H1 (cell line): Measurements from ENCODE around the gene ABCC11. TPM values are rescaled to one million over a fixed set of nuclear protein-coding genes. Genes with fewer than 3 reads are reported as not detected.

Experiments used
- CTCF ChIA-PET: fragments of 300-600 bp; sonication (Branson Sonifier 250); formaldehyde crosslinking; loops from one replicate; lab custom pipeline; 2021; ENCODE audit not compliant: partially characterized antibody; lab: Charles Lee
- POLR2A ChIA-PET: fragments of 300-600 bp; sonication (Branson Sonifier 250); formaldehyde crosslinking; loops from one replicate; lab custom pipeline; 2021; ENCODE audit warnings: inconsistent platforms; ENCODE audit not compliant: partially characterized antibody; lab: Charles Lee
- DNase-seq, 2 experiments: peaks; one replicate each; pipeline versions ENCODE4 v3.0.0 to v3.0.0-alpha.2; 2010 to 2022; ENCODE audit warnings: low spot score in 2 of 2, low read depth in 1 of 2, mixed read lengths in 1 of 2
- FAIRE-seq: peaks from 2 replicates; lab custom pipeline; 2011; peaks lifted over from hg19 to GRCh38; lab: Jason Lieb, UNC
- H2AFZ ChIP-seq: 2 replicates; pipeline ENCODE4 v1.8.1; 2012; ENCODE audit warnings: low read length, inconsistent platforms
- H2AK5ac ChIP-seq: 2 replicates; pipeline ENCODE4 v1.6.1; 2013; ENCODE audit warnings: low read depth, low read length
- H2BK120ac ChIP-seq: replicated peaks from 2 replicates; pipeline ENCODE3; 2013; ENCODE audit warnings: low read depth, low read length, inconsistent platforms
- H2BK12ac ChIP-seq: 2 replicates; pipeline ENCODE4 v1.6.1; 2013; ENCODE audit warnings: low read depth, low read length
- H2BK15ac ChIP-seq: 2 replicates; pipeline ENCODE4 v1.6.1; 2013; ENCODE audit warnings: low read length
- H2BK20ac ChIP-seq: 2 replicates; pipeline ENCODE4 v1.6.1; 2013; ENCODE audit warnings: low read length
- H2BK5ac ChIP-seq: 2 replicates; pipeline ENCODE4 v1.6.1; 2013; ENCODE audit warnings: low read depth, low read length
- H3K14ac ChIP-seq: 2 replicates; pipeline ENCODE4 v1.6.1; 2013; ENCODE audit warnings: inconsistent platforms; ENCODE audit not compliant: insufficient read length
- H3K18ac ChIP-seq: 2 replicates; pipeline ENCODE4 v1.6.1; 2013; ENCODE audit warnings: low read length; ENCODE audit errors: extremely low read depth
- H3K23ac ChIP-seq: 2 replicates; pipeline ENCODE4 v1.6.1; 2013; ENCODE audit warnings: inconsistent platforms; ENCODE audit not compliant: insufficient read length
- H3K23me2 ChIP-seq: 2 replicates; pipeline ENCODE4 v1.6.1; 2013; ENCODE audit warnings: low read depth, low read length
- H3K27ac ChIP-seq: 2 replicates; pipeline ENCODE4 v1.6.1; 2011; ENCODE audit warnings: low read depth, low read length, inconsistent platforms
- H3K27me3 ChIP-seq, 4 experiments: replicated peaks in 1 of 4; 1 replicate in 1 of 4; 2 replicates in 3 of 4; pipeline versions ENCODE4 v1.6.1 to v1.8.1; 2011 to 2013; ENCODE audit warnings: low read length in 3 of 4, mild to moderate bottlenecking in 3 of 4, inconsistent platforms in 2 of 4, mixed read lengths in 2 of 4, moderate library complexity in 1 of 4; ENCODE audit not compliant: control insufficient read depth in 3 of 4, insufficient read depth in 3 of 4; ENCODE audit errors: extremely low read depth in 1 of 4
- H3K36me3 ChIP-seq, 4 experiments: 2 replicates each; pipeline versions ENCODE4 v1.6.1 to v1.8.1; 2011 to 2013; ENCODE audit warnings: mild to moderate bottlenecking in 4 of 4, low read length in 3 of 4, moderate library complexity in 2 of 4, control low read depth in 1 of 4, inconsistent platforms in 1 of 4; ENCODE audit not compliant: insufficient read depth in 4 of 4, control insufficient read depth in 2 of 4
- H3K4ac ChIP-seq: replicated peaks from 2 replicates; pipeline ENCODE3; 2013; ENCODE audit warnings: low read length, low read depth, mixed read lengths, inconsistent platforms; ENCODE audit not compliant: insufficient read length
- H3K4me1 ChIP-seq, 4 experiments: replicated peaks in 1 of 4; 1 replicate in 1 of 4; 2 replicates in 3 of 4; pipeline versions ENCODE4 v1.6.1 to v1.8.1; 2011 to 2013; ENCODE audit warnings: low read length in 3 of 4, inconsistent platforms in 2 of 4, mixed read lengths in 1 of 4; ENCODE audit not compliant: insufficient read depth in 4 of 4, control insufficient read depth in 3 of 4
- H3K4me2 ChIP-seq, 2 experiments: 2 replicates each; pipeline versions ENCODE4 v1.6.1 to v1.8.1; 2011 to 2013; ENCODE audit warnings: low read depth in 2 of 2, low read length in 2 of 2, control low read depth in 1 of 2, inconsistent platforms in 1 of 2, mild to moderate bottlenecking in 1 of 2; ENCODE audit not compliant: insufficient read depth in 1 of 2
- H3K4me3 ChIP-seq, 4 experiments: fragments of 200-600, 300-600 bp in 1 of 4; sonication (generic), shearing (Covaris generic), sonication (Bioruptor Twin) in 1 of 4; 2 replicates each; pipeline versions ENCODE4 v1.5.1 to v1.8.1; 2011 to 2016; ENCODE audit warnings: low read length in 4 of 4, low read depth in 3 of 4, control low read depth in 2 of 4, inconsistent platforms in 2 of 4, mild to moderate bottlenecking in 2 of 4, mixed read lengths in 1 of 4, moderate library complexity in 1 of 4; ENCODE audit not compliant: insufficient read depth in 2 of 4; ENCODE audit errors: extremely low read depth in 1 of 4
- H3K56ac ChIP-seq: replicated peaks from 2 replicates; pipeline ENCODE3; 2013; ENCODE audit warnings: low read depth, mild to moderate bottlenecking, mixed read lengths, low read length, inconsistent platforms; ENCODE audit not compliant: insufficient read length
- H3K79me1 ChIP-seq: 2 replicates; pipeline ENCODE4 v1.6.1; 2013; ENCODE audit warnings: low read depth, low read length, control low read depth
- H3K79me2 ChIP-seq, 2 experiments: 2 replicates each; pipeline versions ENCODE4 v1.6.1 to v1.8.1; 2012 to 2013; ENCODE audit warnings: low read length in 2 of 2, mild to moderate bottlenecking in 2 of 2, inconsistent platforms in 1 of 2; ENCODE audit not compliant: insufficient read depth in 2 of 2, control insufficient read depth in 1 of 2
- H3K9ac ChIP-seq, 4 experiments: replicated peaks in 1 of 4; 1 replicate in 1 of 4; 2 replicates in 3 of 4; pipeline versions ENCODE4 v1.6.1 to v1.8.1; 2011 to 2013; ENCODE audit warnings: low read depth in 3 of 4, low read length in 3 of 4, control low read depth in 2 of 4, mild to moderate bottlenecking in 2 of 4, moderate library complexity in 2 of 4, inconsistent platforms in 1 of 4; ENCODE audit errors: extremely low read depth in 1 of 4
- H3K9me3 ChIP-seq, 2 experiments: 2 replicates each; pipeline versions ENCODE4 v1.6.1 to v1.8.1; 2012 to 2013; ENCODE audit warnings: mild to moderate bottlenecking in 2 of 2, moderate library complexity in 2 of 2, control low read depth in 1 of 2, inconsistent platforms in 1 of 2, low read depth in 1 of 2, low read length in 1 of 2, mixed read lengths in 1 of 2; ENCODE audit not compliant: insufficient read depth in 2 of 2
- H4K20me1 ChIP-seq, 2 experiments: replicated peaks in 1 of 2; 2 replicates each; pipeline versions ENCODE3 to v1.8.1; 2011 to 2013; ENCODE audit warnings: inconsistent platforms in 2 of 2, low read length in 2 of 2, mild to moderate bottlenecking in 1 of 2; ENCODE audit not compliant: insufficient read depth in 2 of 2, control insufficient read depth in 1 of 2
- H4K5ac ChIP-seq: 2 replicates; pipeline ENCODE4 v1.6.1; 2013; ENCODE audit warnings: low read length, low read depth, mixed read lengths, inconsistent platforms; ENCODE audit not compliant: insufficient read length
- H4K8ac ChIP-seq: 2 replicates; pipeline ENCODE4 v1.8.0; 2013; ENCODE audit warnings: mild to moderate bottlenecking, moderate library complexity, low read length, inconsistent platforms; ENCODE audit not compliant: insufficient read depth; ENCODE audit errors: extremely low read depth
- H4K91ac ChIP-seq: replicated peaks from 2 replicates; pipeline ENCODE3; 2013; ENCODE audit warnings: low read length, mixed read lengths, inconsistent platforms; ENCODE audit not compliant: insufficient read length
- POLR2A ChIP-seq, 2 experiments: IDR thresholded peaks; 1 replicate in 1 of 2; 2 replicates in 1 of 2; pipeline ENCODE4 v1.6.1; 2011; ENCODE audit warnings: low read depth in 2 of 2, low read length in 2 of 2, mild to moderate bottlenecking in 2 of 2; ENCODE audit errors: control extremely low read depth in 1 of 2
- POLR2AphosphoS5 ChIP-seq: IDR thresholded peaks from 2 replicates; pipeline ENCODE4 v1.6.1; 2011; ENCODE audit warnings: low read depth, low read length
- RBBP5 ChIP-seq: IDR thresholded peaks from 2 replicates; pipeline ENCODE4 v1.7.1; 2012; ENCODE audit warnings: low read depth, mild to moderate bottlenecking, inconsistent platforms, low read length, moderate library complexity, borderline replicate concordance
- WGBS, 2 experiments: shearing (Covaris generic) in 1 of 2; methylation state at CpG; one replicate each; pipeline versions ENCODE4 v1.1.6 to v1.1.7; 2013 to 2015; ENCODE audit warnings: low lambda C conversion rate in 2 of 2, mixed read lengths in 2 of 2, inconsistent platforms in 1 of 2, low coverage in 1 of 2, missing lambda C conversion rate in 1 of 2; ENCODE audit not compliant: insufficient replicate concordance in 2 of 2, insufficient coverage in 1 of 2, insufficient read length in 1 of 2; ENCODE audit errors: extremely low coverage in 1 of 2, missing lambda C conversion rate in 1 of 2; 5-methylcytosine and 5-hydroxymethylcytosine counted together
- polyA plus RNA-seq, 7 experiments: library from polyadenylated mRNA; depleted of rRNA in 3 of 7; stranded (reverse) in 5 of 7; unstranded in 2 of 7; fragments of >200 nt in 5 of 7; fragments of 200-250 nt in 2 of 7; gene quantifications; 1 replicate in 5 of 7; 2 replicates in 1 of 7; 4 replicates in 1 of 7; pipeline versions ENCODE4 v1.2.1 to v1.2.3, GENCODE V29; 2011 to 2013; ENCODE audit warnings: missing spikeins in 2 of 7, mixed read lengths in 2 of 7
- total RNA-seq: library from RNA; stranded (reverse); fragmentation: NEBNext Ultra II Directional; extraction: Animal tissue kit (Norgen Biotek cat#: 25700); gene quantifications from 2 replicates; pipeline ENCODE4 v1.2.1, GENCODE V29; 2021

Gene ABCC11
- total and polyA plus RNA-seq, 2 of the 8 experiments (the other 6 are each of a cell fraction or from before 2014, with no cell fraction given), result 0.06 TPM; not detected in 1

GRCh38 chr16:48132696-48133095, 114.6 kb downstream of the ABCC11 start:
- Histone ChIP-seq H3K23me2 (no peaks in the 10 kb centered on the region), H3K9ac (no peak overlapping the region), H2BK15ac (no peak overlapping the region), H3K36me3 (no peaks in the 10 kb centered on the region; a peak in 1 of 8 replicates), H3K56ac (no peak overlapping the region), H3K18ac (no peak overlapping the region), H3K79me1 (no peaks in the 10 kb centered on the region), H2BK120ac (no peak overlapping the region), H4K20me1 (no peaks in the 10 kb centered on the region), H2AK5ac (no peak overlapping the region), H3K27me3 (no peaks in the 10 kb centered on the region), H2BK20ac (no peak overlapping the region), H3K79me2 (no peaks in the 10 kb centered on the region), H4K91ac (no peak overlapping the region), H4K8ac (no peak overlapping the region), H3K4me3 (no peak overlapping the region), H4K5ac (no peak overlapping the region), H2BK5ac (no peak overlapping the region), H3K23ac (no peak overlapping the region), H3K14ac (no peak overlapping the region)
- POLR2A ChIA-PET, result no interaction called here
- no peak for FAIRE-seq
- CTCF ChIA-PET, result interaction anchor here (0.7 to 0.9 kb wide), 2 partner anchors 23 to 991 kb away, joined by 3 read pairs; partner anchors contain the start of gene ABCC12
- 92% methylated on average over 3 of the region's 3 CpGs; no CpG with 5 or more reads in 1 of the 2 experiments for WGBS, 2 experiments
- DNase-seq, result no peak
- TF ChIP-seq POLR2AphosphoS5, result no peak
- TF ChIP-seq RBBP5, result no peak
- no peak for TF ChIP-seq POLR2A (IDR thresholded peaks at IDR 0.05; ENCODE audit: control extremely low read depth in 1 of 2, low read depth in 2 of 2, low read length in 2 of 2)
- TF ChIP-seq, all 59 proteins: peak for 0
- Histone ChIP-seq H2BK12ac (no peak overlapping the region), H3K9me3 (no peaks in the 10 kb centered on the region), H3K4me2 (no peak overlapping the region), H3K27ac (no peak overlapping the region), H2AFZ (no peak overlapping the region), H3K4ac (no peak overlapping the region), H3K4me1 (no peaks in the 10 kb centered on the region)
